ENCODE results near the gene CNN3.

- no peak for TF ChIP-seq CTCF (IDR thresholded peaks at IDR 0.05 in 4 of 5, conservative IDR thresholded peaks at IDR 0.05 in 1 of 5)
- TF ChIP-seq POLR2A (IDR thresholded peaks at IDR 0.05) = no peak
Measured at GRCh38 chr1:94934551-94934950, 7.6 kb upstream of the CNN3 start.
